K562 (cell line): ENCODE data around the gene IL10. TPM values are rescaled to one million over a fixed set of nuclear protein-coding genes. Genes with fewer than 3 reads are reported as not detected.
A peak's percentile ranks its signal among the peaks of the same experiment; 100 is the strongest.

Experiments used
- ATAC-seq: fragments of 200-7000 bp; cut with Tn5 transposase; 3 replicates; pipeline ENCODE4 v1.9.1; 2020; ENCODE audit warnings: moderate library complexity
- BruUV-seq: library from RNA; stranded (reverse); fragments of 400-500 nt; replicated peaks from 2 replicates; lab custom pipeline; 2021; lab: Mats Ljungman, UMichigan
- CTCF ChIA-PET: fragments of 300-600 bp; formaldehyde crosslinking; extraction: SDS; loops from one replicate; lab custom pipeline; 2021; ENCODE audit warnings: low intra/inter-chr PET ratio; lab: Yijun Ruan, JAX
- POLR2A ChIA-PET: fragments of 300-600, 350-650 bp; sonication (Branson Sonifier 250); formaldehyde crosslinking; extraction: SDS; loops from one replicate; lab custom pipeline; 2021; ENCODE audit warnings: antibody characterized with exemption, inconsistent platforms; lab: Yijun Ruan, JAX
- DNase-seq, 4 experiments: peaks; one replicate each; pipeline versions ENCODE4 v3.0.0 to v3.0.0-alpha.2; 2011 to 2018; ENCODE audit warnings: low spot score in 3 of 4, mixed read lengths in 3 of 4; ENCODE audit errors: extremely low read depth in 1 of 4
- FAIRE-seq: peaks from 2 replicates; lab custom pipeline; 2011; peaks lifted over from hg19 to GRCh38; lab: Jason Lieb, UNC
- H2AFZ ChIP-seq: 2 replicates; pipeline ENCODE4 v1.6.0; 2011; ENCODE audit warnings: low read depth, low read length, control low read depth, inconsistent platforms
- H3K27ac ChIP-seq: fragments of 200-600 bp; 3 replicates; pipeline ENCODE4 v1.8.0; 2011; ENCODE audit warnings: low read depth, mild to moderate bottlenecking, control low read depth, inconsistent platforms, low read length, moderate library complexity, mixed read lengths; ENCODE audit errors: extremely low read depth
- H3K27me3 ChIP-seq, 2 experiments: fragments of 300-600 bp in 1 of 2; 2 replicates in 1 of 2; 3 replicates in 1 of 2; pipeline versions ENCODE4 v1.6.0 to v1.8.0; 2011; ENCODE audit warnings: inconsistent platforms in 2 of 2, low read length in 2 of 2, mild to moderate bottlenecking in 1 of 2, mixed read lengths in 1 of 2, moderate library complexity in 1 of 2; ENCODE audit not compliant: control insufficient read depth in 2 of 2, insufficient read depth in 2 of 2
- H3K36me3 ChIP-seq: fragments of 300-600 bp; 3 replicates; pipeline ENCODE4 v1.8.0; 2011; ENCODE audit warnings: mild to moderate bottlenecking, low read length, inconsistent platforms; ENCODE audit not compliant: control insufficient read depth, insufficient read depth
- H3K4me1 ChIP-seq, 2 experiments: fragments of 200-600 bp in 1 of 2; replicated peaks in 1 of 2; 2 replicates in 1 of 2; 3 replicates in 1 of 2; pipeline versions ENCODE4 v1.5.1 to v1.8.0; 2011; ENCODE audit warnings: inconsistent platforms in 2 of 2, low read length in 2 of 2, mild to moderate bottlenecking in 1 of 2, mixed read lengths in 1 of 2, moderate library complexity in 1 of 2; ENCODE audit not compliant: control insufficient read depth in 2 of 2, insufficient read depth in 2 of 2
- H3K4me2 ChIP-seq: 2 replicates; pipeline ENCODE4 v1.6.1; 2011; ENCODE audit warnings: low read length, control low read depth, inconsistent platforms, mixed read lengths; ENCODE audit not compliant: insufficient read depth
- H3K4me3 ChIP-seq: fragments of 200-600 bp; sonication (generic), shearing (Covaris generic); 2 replicates; pipeline ENCODE4 v1.5.1; 2016; ENCODE audit warnings: control low read depth, inconsistent platforms
- H3K79me2 ChIP-seq: fragments of 200-600 bp; 3 replicates; pipeline ENCODE4 v1.8.0; 2011; ENCODE audit warnings: low read length, inconsistent platforms; ENCODE audit not compliant: control insufficient read depth, insufficient read depth
- H3K9ac ChIP-seq, 2 experiments: 2 replicates each; pipeline versions ENCODE4 v1.6.0 to v1.6.1; 2011; ENCODE audit warnings: low read depth in 2 of 2, low read length in 2 of 2, control low read depth in 1 of 2, inconsistent platforms in 1 of 2, mild to moderate bottlenecking in 1 of 2, mixed read lengths in 1 of 2; ENCODE audit not compliant: insufficient read depth in 1 of 2
- H3K9me1 ChIP-seq: one replicate; pipeline ENCODE4 v1.6.0; 2011; ENCODE audit warnings: inconsistent platforms, mild to moderate bottlenecking, low read length, moderate library complexity; ENCODE audit not compliant: control insufficient read depth, insufficient read depth
- H3K9me3 ChIP-seq: replicated peaks from 2 replicates; pipeline ENCODE4 v1.5.1; 2011; ENCODE audit warnings: low read depth, low read length, inconsistent platforms; ENCODE audit not compliant: control insufficient read depth, insufficient read depth
- H4K20me1 ChIP-seq: replicated peaks from 2 replicates; pipeline ENCODE4 v1.6.1; 2011; ENCODE audit warnings: low read length, inconsistent platforms, mixed read lengths; ENCODE audit not compliant: control insufficient read depth, insufficient read depth
- CBFA2T3 ChIP-seq: fragments of 450-650 bp; IDR thresholded peaks from 2 replicates; pipeline ENCODE4 v1.6.1; 2017
- FOSL1 ChIP-seq: fragments of 200-800 bp; sonication (Bioruptor generic); conservative IDR thresholded peaks from 2 replicates; pipeline ENCODE4 v1.6.1; 2016; ENCODE audit warnings: missing genetic modification characterization, missing compliant biosample characterization
- HMBOX1 ChIP-seq: sonication (generic); IDR thresholded peaks from 2 replicates; pipeline ENCODE4 v1.6.1; 2016
- HMGXB4 ChIP-seq: sonication (generic); formaldehyde crosslinking; IDR thresholded peaks from 2 replicates; pipeline ENCODE4 v1.8.1; 2023; ENCODE audit warnings: mild to moderate bottlenecking, missing genetic modification reagents
- MEIS2 ChIP-seq: fragments of 450-650 bp; IDR thresholded peaks from 2 replicates; pipeline ENCODE4 v1.6.1; 2014; ENCODE audit warnings: mild to moderate bottlenecking; ENCODE audit not compliant: partially characterized antibody
- NR0B1 ChIP-seq: fragments of 450-650 bp; IDR thresholded peaks from one replicate; pipeline ENCODE4 v1.6.1; 2018; ENCODE audit warnings: mild to moderate bottlenecking, moderate library complexity; ENCODE audit not compliant: partially characterized antibody
- PBX2 ChIP-seq, 2 experiments: IDR thresholded peaks in 1 of 2; conservative IDR thresholded peaks in 1 of 2; 2 replicates each; pipeline ENCODE4 v1.6.1; 2016; ENCODE audit warnings: low read depth in 2 of 2, mild to moderate bottlenecking in 1 of 2, missing compliant biosample characterization in 1 of 2, missing genetic modification characterization in 1 of 2, moderate library complexity in 1 of 2
- PHB2 ChIP-seq: fragments of 450-650 bp; IDR thresholded peaks from 2 replicates; pipeline ENCODE4 v1.6.1; 2017; ENCODE audit warnings: low read depth
- ZBTB11 ChIP-seq, 3 experiments: fragments of 200-800 bp in 1 of 3; fragments of 250-450 bp in 1 of 3; fragments of 450-650 bp in 1 of 3; sonication (Bioruptor Pico) in 1 of 3; sonication (Bioruptor generic) in 1 of 3; formaldehyde crosslinking in 1 of 3; IDR thresholded peaks; 2 replicates each; pipeline versions ENCODE4 v1.6.1 to v1.8.0; 2016 to 2022; ENCODE audit warnings: mild to moderate bottlenecking in 2 of 3, missing genetic modification characterization in 2 of 3, missing compliant biosample characterization in 1 of 3, moderate library complexity in 1 of 3
- WGBS: fragments of 100-300 bp; shearing (Covaris generic); methylation state at CpG from one replicate; pipeline ENCODE4 v1.1.6; 2016; ENCODE audit warnings: low coverage, mixed read lengths; ENCODE audit not compliant: insufficient coverage; ENCODE audit errors: missing lambda C conversion rate; 5-methylcytosine and 5-hydroxymethylcytosine counted together
- in situ Hi-C: fragments of 300-500 bp; cut with MboI; formaldehyde crosslinking; loops from 4 replicates; pipeline ENCODE4 v1.15.0; 2018; ENCODE audit warnings: inconsistent platforms, mixed read lengths
- intact Hi-C: fragments of 100-400 bp; cut with micrococcal nuclease; formaldehyde crosslinking; loops from 2 replicates; pipeline ENCODE4 v1.14.2; 2022
- polyA plus RNA-seq, 8 experiments: library from polyadenylated mRNA; depleted of rRNA in 4 of 8; stranded (reverse) in 5 of 8; unstranded in 3 of 8; fragments of >200 nt; fragmentation: Nextera tagmentation in 2 of 8; fragmentation: Illumina TruSeq in 1 of 8; extraction: Ambion mirVana in 2 of 8; extraction: Trizol in 1 of 8; gene quantifications; 2 replicates each; pipeline versions ENCODE4 v1.2.1 to v1.2.3, GENCODE V29; 2011 to 2014; ENCODE audit warnings: inconsistent platforms in 1 of 8, missing spikeins in 1 of 8
- total RNA-seq, 7 experiments: library from RNA; depleted of rRNA in 6 of 7; stranded (reverse); fragments of >200 nt in 6 of 7; fragmentation: Illumina TruSeq in 2 of 7; extraction: Trizol in 2 of 7; gene quantifications; 2 replicates each; pipeline versions ENCODE4 v1.2.1 to v1.2.3, GENCODE V29; 2011 to 2021; ENCODE audit warnings: low replicate concordance in 1 of 7

The IL10 gene
- total and polyA plus RNA-seq, 9 of the 15 experiments (the other 6 are each of a cell fraction or from before 2014, with no cell fraction given) = 0.29 TPM; not detected in 8

- FAIRE-seq = no peak
- DNase-seq = no peak
- under 1% methylated on average over 7 of the region's 7 CpGs for WGBS
- H3K4me3 ChIP-seq = no peak overlapping the region
- H3K27ac ChIP-seq = no peak overlapping the region
- no peaks in the 10 kb centered on the region for H3K36me3 ChIP-seq
- ChIA-PET POLR2A (interaction anchor here (0.6 kb wide), 1 partner anchor 111 kb away, joined by 4 read pairs; no protein-coding TSS in a partner anchor), CTCF (no interaction called here)
- no TSS peak for BruUV-seq
- 0 out of 2 replicates have a peak, but pooled peaks cover 5% of the 10 kb centered on the region for H4K20me1 ChIP-seq
- intact Hi-C loops = no loop called here
- no peak overlapping the region for H2AFZ ChIP-seq
- H3K9ac ChIP-seq = no peak overlapping the region
- H3K4me1 ChIP-seq = no peaks in the 10 kb centered on the region; a peak in 1 of 5 replicates
- peaks cover 31 to 53% of the 10 kb centered on the region in 2 experiments for H3K27me3 ChIP-seq
- in situ Hi-C loops = no loop called here
- H3K4me2 ChIP-seq = no peak overlapping the region
- no peaks in the 10 kb centered on the region for H3K79me2 ChIP-seq
- TF ChIP-seq PBX2 (CRISPR knock-in tag; IDR thresholded peaks at IDR 0.05; ENCODE audit: low read depth) = no peak
- TF ChIP-seq PBX2 (tag; conservative IDR thresholded peaks at IDR 0.05; ENCODE audit: low read depth) = peak; percentile 67
- TF ChIP-seq CBFA2T3 = peak; percentile 32
- TF ChIP-seq ZBTB11 (CRISPR knock-in tag; IDR thresholded peaks at IDR 0.05) = 0 out of 6 replicates have a peak, but pooled peaks of 1 of the 3 experiments have one; percentile 6
- no peak for TF ChIP-seq NR0B1
- TF ChIP-seq HMBOX1 = 0 out of 2 replicates have a peak, but pooled peaks have one; percentile 24
- TF ChIP-seq PHB2 = no peak
- TF ChIP-seq HMGXB4 (CRISPR knock-in tag) = no peak
- TF ChIP-seq MEIS2 = peak; percentile 29
- TF ChIP-seq FOSL1 (tag) = peak; percentile 49
- ATAC-seq = no peak
- H3K9me1 ChIP-seq = no peaks in the 10 kb centered on the region
- H3K9me3 ChIP-seq = no peaks in the 10 kb centered on the region
These were observed 21.3 kb upstream of the IL10 start for GRCh38 chr1:206793620-206794019.
